Neutrophil (primary cell): ENCODE data around the gene TUBB4A.

Experiments used
- H3K27ac ChIP-seq: fragments of 200-600 bp; sonication (generic); 2 replicates; pipeline ENCODE4 v1.5.1; 2016; ENCODE audit warnings: mild to moderate bottlenecking, moderate library complexity
- H3K27me3 ChIP-seq: fragments of 200-600 bp; sonication (generic); 2 replicates; pipeline ENCODE4 v1.6.0; 2016; ENCODE audit warnings: mild to moderate bottlenecking
- H3K36me3 ChIP-seq: fragments of 200-600 bp; sonication (generic); 2 replicates; pipeline ENCODE4 v1.5.1; 2017
- H3K4me1 ChIP-seq, 2 experiments: fragments of 200-600 bp in 1 of 2; sonication (generic) in 1 of 2; 1 replicate in 1 of 2; 2 replicates in 1 of 2; pipeline versions ENCODE4 v1.5.1 to v1.6.1; 2013 to 2016; ENCODE audit warnings: low read depth in 1 of 2, low read length in 1 of 2, mild to moderate bottlenecking in 1 of 2, moderate library complexity in 1 of 2; ENCODE audit not compliant: control insufficient read depth in 1 of 2, insufficient read depth in 1 of 2
- H3K4me3 ChIP-seq, 2 experiments: fragments of 200-600 bp in 1 of 2; sonication (generic) in 1 of 2; 1 replicate in 1 of 2; 2 replicates in 1 of 2; pipeline ENCODE4 v1.5.1; 2013 to 2016; ENCODE audit warnings: low read depth in 1 of 2, low read length in 1 of 2, mild to moderate bottlenecking in 1 of 2, moderate library complexity in 1 of 2
- H3K9me3 ChIP-seq: fragments of 200-600 bp; sonication (generic); 2 replicates; pipeline ENCODE4 v1.5.1; 2016
- CTCF ChIP-seq: fragments of 200-600 bp; sonication (generic); IDR thresholded peaks from 2 replicates; pipeline ENCODE4 v1.5.1; 2016; ENCODE audit warnings: antibody characterized with exemption

Gene TUBB4A

GRCh38 chr19:6466526-6467248 lies 35.4 kb downstream of the TUBB4A start:
- Histone ChIP-seq H3K27me3 (peaks cover 44% of the 10 kb centered on the region), H3K4me3 (no peak overlapping the region), H3K4me1 (peaks cover 4 to 9% of the 10 kb centered on the region in 2 experiments), H3K9me3 (no peaks in the 10 kb centered on the region), H3K36me3 (peaks cover 47% of the 10 kb centered on the region), H3K27ac (no peak overlapping the region)
- no peak for TF ChIP-seq CTCF

- H3K9me3 ChIP-seq: no peaks in the 10 kb centered on the region
- peaks cover 50% of the 10 kb centered on the region for H3K27me3 ChIP-seq
- H3K4me3 ChIP-seq: no peak overlapping the region
- no peak overlapping the region for H3K27ac ChIP-seq
- peaks cover 37% of the 10 kb centered on the region for H3K36me3 ChIP-seq
- H3K4me1 ChIP-seq: peaks cover 6 to 9% of the 10 kb centered on the region in 2 experiments
- no peak for TF ChIP-seq CTCF
These were observed 36.4 kb downstream of the TUBB4A start for GRCh38 chr19:6465663-6466062.

- Histone ChIP-seq H3K27me3 (peaks cover 57% of the 10 kb centered on the region), H3K4me1 (peaks cover 11 to 16% of the 10 kb centered on the region in 2 experiments), H3K4me3 (no peak overlapping the region), H3K27ac (no peak overlapping the region), H3K36me3 (peaks cover 30% of the 10 kb centered on the region), H3K9me3 (no peaks in the 10 kb centered on the region)
- no peak for TF ChIP-seq CTCF
These were observed 37.1 kb downstream of the TUBB4A start for GRCh38 chr19:6465006-6465405.

- no peak for TF ChIP-seq CTCF
- no peak within 1 kb of the TSS for H3K27ac ChIP-seq
- H3K9me3 ChIP-seq: no peaks in the 10 kb centered on the region
- peaks cover 64% of the 10 kb centered on the region for H3K27me3 ChIP-seq
- H3K4me3 ChIP-seq: no peak within 1 kb of the TSS
- H3K4me1 ChIP-seq: peaks cover 17 to 23% of the 10 kb centered on the region in 2 experiments
- H3K36me3 ChIP-seq: peaks cover 23% of the 10 kb centered on the region
These were observed 37.8 kb downstream of the TUBB4A start, which contains the start of gene CRB3 for GRCh38 chr19:6464070-6464873. Gene CRB3, plus strand, starts transcription at chr19:6464271. Its CDS starts 431 bp downstream, at chr19:6464702.

- H3K9me3 ChIP-seq: no peaks in the 10 kb centered on the region
- peak overlapping the region; percentile 66 to 81 for H3K4me3 ChIP-seq
- H3K27ac ChIP-seq: peak overlapping the region; percentile 42
- H3K27me3 ChIP-seq: peaks cover 85% of the 10 kb centered on the region
- no peaks in the 10 kb centered on the region for H3K36me3 ChIP-seq
- H3K4me1 ChIP-seq: peaks cover 17 to 25% of the 10 kb centered on the region in 2 experiments
- TF ChIP-seq CTCF: peak; percentile 46
These were observed 41.8 kb downstream of the TUBB4A start for GRCh38 chr19:6460099-6460884.
